H4 (cell line): Measurements from ENCODE around the gene KRTAP1-3. TPM values are rescaled to one million over a fixed set of nuclear protein-coding genes. Genes with fewer than 3 reads are reported as not detected.
"Not testable (repeated sequence)": the region's sequence is repeated elsewhere in the genome, so short reads cannot be mapped to it uniquely, and the experiment has no call there.

ENCODE experiments used
- DNase-seq: peaks from one replicate; pipeline ENCODE4 v3.0.0-alpha.2; 2015; ENCODE audit warnings: low spot score
- total RNA-seq: library from RNA; depleted of rRNA; stranded (reverse); fragments of >200 nt; shearing (Covaris generic); gene quantifications from 2 replicates; pipeline ENCODE4 v1.2.3, GENCODE V29; 2014; rRNA removed

Gene KRTAP1-3, protein sequence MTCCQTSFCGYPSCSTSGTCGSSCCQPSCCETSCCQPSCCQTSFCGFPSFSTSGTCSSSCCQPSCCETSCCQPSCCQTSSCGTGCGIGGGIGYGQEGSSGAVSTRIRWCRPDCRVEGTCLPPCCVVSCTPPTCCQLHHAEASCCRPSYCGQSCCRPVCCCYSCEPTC
- total RNA-seq = not detected in 2 replicates

- not testable (repeated sequence) for DNase-seq
These were observed at the start of gene KRTAP1-3 for GRCh38 chr17:41034346-41034935. TSS of gene KRTAP1-3 (minus strand) at chr17:41034874. CDS start at chr17:41034821, 53 bp downstream.

DNA sequence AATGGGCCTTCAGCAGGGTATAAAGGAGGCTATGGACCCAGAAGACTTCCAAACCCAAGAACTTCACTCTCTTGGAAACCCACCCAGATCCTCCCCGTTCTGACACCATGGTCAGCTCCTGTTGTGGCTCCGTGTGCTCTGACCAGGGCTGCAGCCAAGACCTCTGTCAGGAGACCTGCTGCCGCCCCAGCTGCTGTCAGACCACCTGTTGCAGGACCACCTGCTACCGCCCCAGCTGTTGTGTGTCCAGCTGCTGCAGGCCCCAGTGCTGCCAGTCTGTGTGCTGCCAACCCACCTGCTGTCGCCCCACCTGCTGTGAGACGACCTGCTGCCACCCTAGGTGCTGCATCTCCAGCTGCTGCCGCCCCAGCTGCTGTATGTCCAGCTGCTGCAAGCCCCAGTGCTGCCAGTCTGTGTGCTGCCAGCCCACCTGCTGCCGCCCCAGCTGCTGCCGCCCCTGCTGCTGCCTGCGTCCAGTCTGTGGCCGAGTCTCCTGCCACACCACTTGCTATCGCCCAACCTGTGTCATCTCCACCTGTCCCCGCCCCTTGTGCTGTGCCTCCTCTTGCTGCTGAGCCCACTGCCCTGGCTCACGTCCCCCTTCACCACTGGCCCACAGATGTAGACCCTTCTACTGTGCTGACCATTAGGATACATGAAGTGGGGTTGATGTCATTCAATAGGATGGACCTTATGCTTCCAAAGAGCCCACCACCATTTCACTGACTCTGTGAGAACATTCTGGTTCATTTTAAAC lies 49.6 kb upstream of the KRTAP1-3 start, which contains the start of gene KRTAP4-7:
Gene KRTAP4-7, plus strand, starts transcription at position 51 of the 757 bp plus-strand sequence. Its CDS starts 57 bp downstream, at position 108.
- not testable (repeated sequence) for DNase-seq

DNA sequence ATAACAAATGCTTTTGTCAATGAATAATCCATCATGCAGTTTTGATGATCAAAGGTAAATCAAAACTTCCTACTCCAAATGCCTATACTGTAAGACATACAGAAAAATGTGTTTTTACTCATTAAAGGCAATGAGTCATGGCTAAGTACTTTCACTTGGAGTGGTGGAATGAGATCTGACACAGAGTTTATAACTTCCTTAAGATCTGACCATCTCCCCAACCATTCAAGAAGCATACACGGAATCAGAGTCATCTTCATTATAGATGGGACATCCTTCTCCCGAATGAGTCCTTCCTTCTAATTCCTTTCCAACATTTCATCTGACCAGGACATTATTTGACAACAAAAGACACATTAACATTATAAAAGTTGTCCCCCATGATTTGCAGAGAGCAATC lies 48.8 kb upstream of the KRTAP1-3 start:
- DNase-seq = not testable (repeated sequence)

GRCh38 chr17:41082626-41083025 lies 48.0 kb upstream of the KRTAP1-3 start:
- peak; percentile 16 for DNase-seq

GRCh38 chr17:41076788-41077187 lies 42.1 kb upstream of the KRTAP1-3 start:
- no peak for DNase-seq

- no peak for DNase-seq
These were observed 39.0 kb upstream of the KRTAP1-3 start for GRCh38 chr17:41073676-41074075.

DNA sequence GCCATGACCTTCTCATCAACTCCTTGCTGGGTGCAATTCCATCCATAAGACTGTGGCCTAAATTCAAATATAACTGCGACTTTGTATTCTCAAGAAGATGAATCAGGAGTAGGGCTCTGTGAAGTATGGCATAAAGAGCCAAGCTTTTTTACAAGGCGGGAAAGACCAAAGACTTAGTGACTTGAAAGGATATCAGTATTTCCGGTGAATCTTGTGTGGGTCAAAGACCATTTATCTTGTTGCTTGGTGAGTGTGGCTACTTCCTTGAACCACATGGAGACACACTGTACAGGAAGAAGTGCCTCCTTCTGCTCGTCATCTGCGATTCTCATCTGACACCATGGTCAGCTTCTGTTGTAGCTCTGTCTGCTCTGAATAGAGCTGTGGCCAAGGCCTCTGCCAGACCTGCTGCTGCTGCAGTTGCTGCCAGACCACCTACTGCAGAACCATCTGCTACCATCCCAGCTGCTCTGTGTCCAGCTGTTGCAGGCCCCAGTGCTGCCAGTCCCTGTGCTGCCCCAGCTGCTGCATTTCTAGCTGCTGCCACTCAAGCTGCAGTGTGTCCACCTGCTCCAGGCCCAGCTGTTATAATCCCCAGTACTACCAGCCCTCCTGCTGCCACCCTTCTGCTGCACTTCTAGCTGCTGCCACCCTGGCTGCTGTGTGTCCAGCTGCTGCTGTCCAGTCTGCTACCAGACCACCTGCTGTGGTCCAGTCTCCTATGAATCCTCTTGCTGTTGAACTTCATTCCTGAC lies 37.1 kb upstream of the KRTAP1-3 start:
- DNase-seq = no peak

DNA sequence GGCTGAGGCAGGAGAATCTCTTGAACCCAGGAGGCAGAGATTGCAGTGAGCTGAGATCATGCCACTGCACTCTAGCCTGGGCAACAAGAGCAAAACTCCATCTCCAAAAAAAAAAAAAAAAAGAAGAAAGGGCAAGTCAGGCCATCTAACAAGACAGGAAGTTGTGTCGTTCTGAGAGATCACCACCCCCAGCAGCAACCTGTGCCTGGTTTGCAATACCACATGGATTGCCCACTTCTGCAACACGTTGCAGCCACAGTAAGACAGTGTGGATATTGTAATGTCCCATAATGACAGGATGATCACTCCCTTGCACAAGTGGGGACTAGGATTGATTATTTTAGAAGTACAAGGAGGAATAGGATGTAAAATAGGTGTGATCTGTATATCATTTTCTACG lies 34.4 kb upstream of the KRTAP1-3 start:
- DNase-seq = no peak

DNA sequence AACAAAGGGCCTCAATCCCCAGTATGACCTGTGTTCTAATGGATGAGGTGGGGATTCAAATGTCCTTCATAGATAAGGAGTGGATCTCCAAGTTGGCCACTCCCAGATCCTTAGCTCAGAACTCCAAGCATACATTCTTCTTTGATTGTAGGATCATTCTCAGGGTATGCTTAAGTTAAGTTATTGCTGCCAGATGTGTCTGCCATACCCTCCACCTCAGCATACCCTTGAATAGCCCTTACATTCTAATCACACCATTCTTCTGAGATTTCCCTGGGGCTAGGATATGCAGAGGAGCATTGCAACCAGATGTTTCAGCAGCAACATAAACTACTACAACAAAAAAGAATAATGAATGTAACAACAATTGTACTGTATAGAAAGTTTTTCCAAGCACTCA lies 32.6 kb upstream of the KRTAP1-3 start:
- DNase-seq = no peak

GRCh38 chr17:41065829-41066624 lies 31.4 kb upstream of the KRTAP1-3 start, which contains the start of gene KRTAP2-4:
TSS of gene KRTAP2-4 (minus strand) at chr17:41065879. CDS start at chr17:41065845, 34 bp downstream.
- DNase-seq = peak; percentile 73

DNA sequence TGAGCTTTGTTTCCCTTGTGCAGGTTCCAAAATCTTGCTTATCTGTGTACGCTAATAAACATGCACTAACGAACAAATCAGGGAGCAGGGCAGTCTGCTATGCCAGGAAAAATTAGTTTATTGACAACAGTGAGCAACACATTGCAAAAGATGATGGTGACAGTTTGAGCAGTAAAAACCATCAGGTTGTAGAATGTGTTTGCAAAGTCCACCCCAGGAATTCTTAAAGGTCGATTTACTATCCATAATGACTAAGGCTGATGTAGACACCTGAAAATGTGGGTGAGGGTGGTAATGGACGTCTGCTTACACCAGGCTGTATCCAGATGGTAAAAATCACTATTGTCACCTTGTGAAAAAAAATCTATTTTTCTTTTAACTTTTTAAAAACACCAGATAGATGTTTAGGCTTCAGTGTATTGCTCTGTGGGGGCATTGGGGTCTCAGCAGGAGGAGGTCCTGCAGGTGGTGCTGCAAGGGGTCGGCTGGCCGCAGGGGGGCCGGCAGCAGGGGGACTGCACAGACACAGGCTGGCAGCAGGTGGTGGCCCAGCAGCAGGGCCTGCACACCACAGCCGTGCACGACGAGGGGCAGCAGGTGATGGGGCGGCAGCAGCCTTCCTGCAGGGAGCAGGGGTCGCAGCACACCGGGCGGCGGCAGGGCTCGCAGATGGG lies 30.5 kb upstream of the KRTAP1-3 start:
- DNase-seq = not testable (repeated sequence)

GRCh38 chr17:41064301-41064700 lies 29.6 kb upstream of the KRTAP1-3 start:
- no peak for DNase-seq

- no peak for DNase-seq
These were observed 28.8 kb upstream of the KRTAP1-3 start for GRCh38 chr17:41063449-41063848.

DNA sequence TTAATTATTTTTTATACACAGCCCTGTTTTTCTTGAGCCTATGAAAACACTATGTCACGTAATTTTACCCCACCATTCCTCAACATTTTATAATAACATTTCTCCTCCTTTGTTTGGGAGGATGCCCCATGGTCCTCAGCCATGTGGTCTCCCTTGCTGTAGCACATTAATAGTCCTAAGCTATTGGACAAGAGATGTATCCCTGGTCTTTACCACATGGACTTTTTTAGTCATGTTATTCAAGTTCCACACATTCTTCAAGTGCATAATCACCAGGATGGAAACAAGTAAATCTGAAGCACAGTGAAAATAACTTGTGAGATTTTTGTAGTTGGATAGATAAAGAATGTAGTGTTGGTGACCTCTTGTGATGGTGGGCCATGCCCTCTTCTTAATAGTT lies 27.3 kb upstream of the KRTAP1-3 start:
- peak; percentile 56 for DNase-seq

GRCh38 chr17:41060052-41060604 lies 25.5 kb upstream of the KRTAP1-3 start, which contains the start of gene KRTAP2-3:
TSS of gene KRTAP2-3 (minus strand) at chr17:41060114. CDS start at chr17:41060050, 64 bp downstream.
- peak; percentile 79 for DNase-seq

DNA sequence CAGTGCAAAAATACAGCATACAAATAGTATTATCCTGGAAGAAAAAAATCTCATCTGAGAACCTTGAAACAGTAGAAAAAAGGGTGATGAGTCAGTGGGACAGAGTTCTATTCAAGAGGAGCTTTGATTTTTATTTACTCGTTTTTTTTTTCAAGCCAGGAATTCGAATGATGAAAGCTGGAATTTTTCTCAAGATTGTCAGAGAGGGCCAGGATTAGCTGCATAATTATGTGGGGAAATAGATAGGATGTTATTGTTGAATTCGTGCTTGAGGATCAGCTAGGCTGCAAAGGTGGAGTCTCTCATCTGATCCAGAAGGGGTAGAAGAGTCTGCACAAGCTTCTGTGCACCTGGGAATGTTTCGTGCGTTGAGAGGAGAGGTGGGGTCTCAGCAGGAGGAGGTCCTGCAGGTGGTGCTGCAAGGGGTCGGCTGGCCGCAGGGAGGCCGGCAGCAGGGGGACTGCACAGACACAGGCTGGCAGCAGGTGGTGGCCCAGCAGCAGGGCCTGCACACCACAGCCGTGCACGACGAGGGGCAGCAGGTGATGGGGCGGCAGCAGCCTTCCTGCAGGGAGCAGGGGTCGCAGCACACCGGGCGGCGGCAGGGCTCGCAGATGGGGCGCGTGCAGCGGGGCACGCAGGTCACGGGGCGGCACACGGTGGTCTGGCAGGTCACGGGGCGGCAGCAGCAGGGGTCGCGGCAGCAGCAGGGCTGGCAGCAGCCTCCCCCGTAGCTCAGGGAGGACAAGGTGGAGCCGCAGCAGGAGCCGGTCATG lies 24.8 kb upstream of the KRTAP1-3 start:
- DNase-seq = peak; percentile 23

DNA sequence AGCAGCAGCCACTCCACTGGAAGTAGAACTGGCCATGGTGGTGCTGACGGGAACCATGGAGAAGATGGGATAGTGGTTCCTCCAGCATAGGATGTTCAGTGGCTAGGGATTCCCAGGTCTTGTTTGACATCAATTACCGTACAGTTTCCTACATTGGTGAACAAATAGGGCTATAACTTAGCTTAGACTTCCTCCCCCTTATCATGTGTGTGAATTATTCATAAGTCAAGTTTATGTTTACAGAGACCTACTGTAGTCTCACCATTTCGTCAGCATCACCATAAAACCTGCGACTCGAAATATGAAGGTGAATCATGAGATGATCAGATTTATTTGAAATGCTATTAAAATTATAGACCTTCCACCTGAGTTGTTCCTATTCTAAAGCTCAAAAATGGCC lies 24.1 kb upstream of the KRTAP1-3 start:
- no peak for DNase-seq

DNA sequence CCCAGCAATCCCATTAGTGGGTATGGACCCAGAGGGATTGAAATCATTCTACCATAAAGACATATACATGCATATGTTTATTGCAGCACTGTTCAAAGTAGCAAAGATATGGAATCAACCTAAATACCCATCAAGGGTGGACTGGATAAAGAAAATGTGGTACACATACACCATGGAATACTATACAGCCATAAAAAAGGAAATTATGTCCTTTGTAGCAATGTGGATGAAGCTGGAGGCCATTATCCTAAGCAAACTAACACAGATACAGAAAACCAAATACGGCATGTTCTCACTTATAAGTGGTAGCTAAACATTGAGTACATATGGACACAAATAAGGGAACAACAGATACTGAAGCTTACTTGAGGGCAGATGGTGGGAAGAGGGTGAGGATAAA lies 22.9 kb upstream of the KRTAP1-3 start:
- DNase-seq = no peak

DNA sequence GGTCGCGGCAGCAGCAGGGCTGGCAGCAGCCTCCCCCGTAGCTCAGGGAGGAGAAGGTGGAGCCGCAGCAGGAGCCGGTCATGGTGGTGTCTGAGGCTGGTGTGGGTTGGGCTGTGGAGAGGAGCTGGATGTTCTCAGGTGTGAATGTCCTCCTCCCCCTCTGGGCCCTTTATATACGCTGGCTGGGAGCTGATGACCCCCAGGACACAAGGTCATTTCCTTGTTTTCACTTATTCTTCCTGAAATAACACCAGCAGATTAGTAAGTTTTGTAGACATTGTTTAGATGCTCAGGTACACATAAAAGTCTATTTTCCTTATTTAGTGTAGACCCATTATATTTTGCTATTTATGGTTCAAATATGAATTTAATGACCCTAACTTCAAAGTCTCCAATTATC lies 20.5 kb upstream of the KRTAP1-3 start, which contains the start of gene KRTAP2-2:
Gene KRTAP2-2, minus strand, starts transcription at position 101 of the 400 bp plus-strand sequence. Its CDS starts 19 bp downstream, at position 82.
- DNase-seq = not testable (repeated sequence)
